GM21723 (cell line): ENCODE measurements around the gene PLXDC1.
"Not testable (repeated sequence)": the region's sequence is repeated elsewhere in the genome, so short reads cannot be mapped to it uniquely, and the experiment has no call there.

ENCODE experiments used
- ATAC-seq: cut with Tn5 transposase; IDR thresholded peaks from one replicate; pipeline ENCODE4 v1.9.1; 2021; ENCODE audit warnings: mild to moderate bottlenecking, moderate library complexity; ENCODE audit not compliant: unreplicated experiment

The PLXDC1 gene

GRCh38 chr17:39130205-39130604 lies 21.2 kb downstream of the PLXDC1 start:
- no peak for ATAC-seq

DNA sequence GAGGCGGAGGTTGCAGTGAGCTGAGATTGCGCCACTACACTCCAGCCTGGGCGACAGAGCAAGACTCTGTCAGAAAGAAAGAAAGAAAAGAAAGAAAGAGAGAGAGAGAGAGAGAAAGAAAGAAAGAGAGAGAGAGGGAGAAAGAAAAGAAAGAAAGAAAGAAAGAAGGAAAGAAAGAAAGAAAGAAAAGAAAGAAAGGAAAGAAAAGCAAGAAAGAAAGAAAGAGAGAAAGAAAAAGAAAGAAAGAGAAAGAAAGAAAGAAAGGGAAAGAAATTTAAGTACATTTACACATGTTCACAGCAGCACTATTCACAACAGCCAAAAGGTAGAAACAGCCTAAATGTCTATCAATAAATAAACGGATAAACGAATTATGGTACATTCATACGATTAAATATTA lies 21.9 kb downstream of the PLXDC1 start:
- ATAC-seq, result not testable (repeated sequence)

DNA sequence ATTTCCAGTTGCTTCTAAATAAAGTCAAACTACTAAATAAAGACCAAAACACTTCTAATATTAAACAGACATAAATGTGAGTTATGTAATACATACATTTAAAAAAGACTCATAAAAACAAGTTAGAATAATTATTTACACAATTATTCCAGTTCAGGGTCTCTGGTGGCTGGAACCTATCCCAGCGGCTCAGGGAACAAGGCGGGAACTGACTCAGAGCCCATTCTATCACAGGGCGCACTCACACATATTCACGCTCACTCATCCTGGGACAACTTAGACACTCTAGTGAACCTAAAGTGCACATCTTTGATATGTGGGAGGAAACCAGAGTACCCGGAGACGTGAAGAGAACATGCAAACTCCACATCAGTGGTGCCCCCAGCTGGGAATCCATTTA lies 25.0 kb downstream of the PLXDC1 start:
- ATAC-seq, result no peak

GRCh38 chr17:39125143-39125875 lies 26.1 kb downstream of the PLXDC1 start:
- ATAC-seq, result no peak

GRCh38 chr17:39123627-39124026 lies 27.8 kb downstream of the PLXDC1 start:
- ATAC-seq, result no peak

GRCh38 chr17:39122991-39123390 lies 28.4 kb downstream of the PLXDC1 start:
- no peak for ATAC-seq

- not testable (repeated sequence) for ATAC-seq
These were observed 29.5 kb downstream of the PLXDC1 start for GRCh38 chr17:39121919-39122318.

DNA sequence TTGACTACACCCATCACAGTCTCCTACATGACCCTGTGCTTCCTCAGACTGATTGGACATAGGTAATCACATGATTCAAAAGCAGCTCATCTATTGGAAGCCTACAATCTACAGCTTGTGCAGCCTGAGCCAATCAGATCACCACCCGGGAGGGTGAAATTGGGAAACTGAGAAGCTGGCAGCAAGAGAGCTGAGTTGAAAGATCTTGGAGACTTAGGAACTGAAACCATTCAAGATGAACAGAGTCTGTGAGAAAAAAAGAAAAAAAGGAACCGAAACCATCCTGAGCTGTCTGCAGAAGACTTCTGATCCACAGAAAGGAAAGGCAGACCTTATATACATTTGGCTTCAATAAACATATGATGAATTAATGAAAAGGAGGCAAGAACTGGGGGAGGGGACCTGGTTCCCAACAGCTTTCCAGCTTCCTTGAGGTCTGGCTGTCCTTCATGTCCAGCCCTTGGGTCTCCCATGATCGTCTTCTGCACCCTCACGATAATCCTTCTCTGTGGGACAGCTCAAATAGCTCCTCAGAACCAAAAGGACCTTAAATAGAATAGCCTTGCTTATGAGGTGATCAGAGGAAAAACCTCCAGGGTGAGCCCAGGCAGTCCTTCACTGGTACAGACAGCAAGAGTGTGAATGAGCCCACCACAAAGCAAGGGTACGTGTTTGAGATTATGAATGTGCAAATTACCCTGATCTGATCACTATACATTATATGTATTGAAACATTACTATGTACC lies 32.6 kb downstream of the PLXDC1 start:
- no peak for ATAC-seq

DNA sequence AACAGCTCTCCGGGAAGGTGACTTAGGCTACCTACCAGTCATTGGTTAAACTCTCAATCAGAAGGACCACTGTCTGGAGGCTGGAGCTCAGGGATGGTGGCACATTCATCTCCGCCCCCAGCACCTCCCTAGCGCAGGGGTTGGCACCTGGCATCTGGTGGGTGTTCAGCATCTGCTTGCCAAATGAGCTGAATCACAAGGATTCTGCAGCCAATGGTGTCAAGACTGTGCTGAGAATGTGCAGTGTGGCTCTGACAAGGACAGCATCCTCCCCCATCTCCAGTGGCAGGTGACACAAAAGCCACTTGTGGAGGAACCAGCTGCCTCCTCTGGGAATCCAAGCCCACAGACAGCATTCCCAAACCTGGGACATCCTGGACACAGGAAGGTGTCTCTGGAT lies 35.2 kb downstream of the PLXDC1 start:
- ATAC-seq, result no peak

DNA sequence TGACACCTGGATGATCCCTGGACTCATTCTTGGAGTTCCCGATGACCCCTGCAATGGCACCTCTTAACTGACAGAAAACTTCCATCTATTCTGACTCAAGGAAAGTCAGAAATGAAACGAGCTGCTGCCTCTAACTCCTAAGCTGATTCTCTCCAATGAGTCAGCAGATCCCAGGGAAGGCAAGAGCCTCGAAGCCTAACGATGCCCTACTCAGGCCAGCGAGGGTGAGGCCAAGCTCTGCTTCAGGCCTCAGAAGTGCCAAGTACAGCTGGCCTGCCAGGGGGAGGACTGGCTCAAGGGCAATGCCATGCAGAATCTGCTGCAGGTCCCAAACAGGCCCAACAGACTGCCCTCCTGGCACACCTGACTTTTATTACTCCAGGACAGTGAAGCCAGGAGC lies 36.3 kb downstream of the PLXDC1 start:
- no peak for ATAC-seq

DNA sequence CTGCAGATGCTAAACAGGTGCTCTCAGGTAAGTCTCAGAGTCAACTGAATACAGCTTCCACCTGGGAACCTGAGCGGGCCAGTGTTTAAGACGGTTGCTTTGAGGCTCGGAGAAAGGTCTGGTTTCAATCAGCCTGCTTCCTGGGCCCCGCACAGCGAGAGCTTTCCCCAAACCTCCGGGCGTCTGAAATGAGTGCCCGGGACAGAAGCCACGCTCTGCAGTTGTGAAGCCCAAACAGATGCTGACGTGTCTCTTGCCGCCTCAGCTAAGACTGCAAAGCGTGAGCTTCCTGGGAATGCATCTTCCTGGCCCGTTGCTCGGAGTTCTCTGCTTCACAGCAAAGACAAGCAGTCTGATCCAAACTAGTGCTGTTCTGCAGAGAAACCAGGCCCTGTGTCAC lies 36.7 kb downstream of the PLXDC1 start:
- no peak for ATAC-seq

DNA sequence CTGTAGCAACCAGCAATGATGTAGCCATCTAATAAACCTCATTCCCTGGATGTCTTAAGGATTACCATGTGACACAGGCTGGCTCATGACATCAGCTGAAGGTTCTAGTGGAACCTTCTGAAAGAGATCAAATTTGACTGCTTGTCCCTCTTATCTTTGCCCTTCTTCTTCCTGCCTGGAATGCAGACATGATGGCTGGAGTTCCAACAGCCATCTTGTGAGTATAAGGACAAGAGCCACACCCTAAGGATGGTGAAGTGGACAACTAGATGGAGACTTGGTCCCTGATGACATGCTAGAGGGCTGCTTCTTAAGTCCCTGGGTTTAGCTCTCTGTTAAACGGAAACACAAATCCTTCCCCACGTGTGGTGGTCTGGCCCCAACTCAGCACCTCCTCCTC lies 37.6 kb downstream of the PLXDC1 start:
- ATAC-seq, result no peak

GRCh38 chr17:39110435-39111136 lies 40.9 kb downstream of the PLXDC1 start:
- ATAC-seq, result no peak

- no peak for ATAC-seq
These were observed 42.7 kb downstream of the PLXDC1 start for GRCh38 chr17:39108461-39109375.

DNA sequence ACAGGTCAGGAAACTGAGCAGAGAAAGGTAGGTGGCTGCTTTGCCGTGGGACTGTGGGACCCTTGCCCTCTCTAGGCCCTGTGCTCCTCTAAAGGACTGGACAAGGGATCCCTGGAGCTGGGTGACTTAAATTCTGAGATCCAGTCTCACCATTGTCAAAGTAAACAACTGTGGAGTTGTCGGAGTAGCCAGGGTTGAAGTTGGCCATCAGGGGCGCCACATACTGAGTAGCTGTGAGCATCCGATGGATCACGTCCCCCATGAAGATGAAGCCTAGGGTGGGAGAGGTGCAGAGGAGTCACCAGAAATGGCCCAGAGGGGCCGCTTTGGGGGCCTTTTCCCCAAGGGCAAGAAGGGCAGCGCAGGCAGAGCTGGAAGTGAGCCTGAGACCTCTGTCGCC lies 43.5 kb downstream of the PLXDC1 start:
- ATAC-seq, result no peak

DNA sequence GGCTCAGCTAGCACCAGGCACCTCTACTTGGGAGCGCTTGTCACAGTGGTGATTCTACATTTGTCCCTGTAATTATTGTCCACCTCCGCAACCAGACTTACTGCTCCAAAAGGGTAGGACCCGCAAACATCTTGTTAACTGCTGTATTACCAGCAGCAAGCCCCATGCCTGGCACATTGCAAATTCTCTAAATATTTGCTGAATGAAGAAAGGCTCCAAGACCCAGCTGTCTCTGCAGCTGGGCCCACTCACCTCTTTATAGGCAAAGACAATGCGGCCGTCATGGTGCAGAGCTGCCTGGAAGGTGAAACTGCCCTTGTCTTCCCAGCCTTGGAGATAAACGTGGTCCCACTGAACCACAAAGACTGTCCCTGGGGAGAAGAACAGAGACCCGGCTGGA lies 44.3 kb downstream of the PLXDC1 start:
- ATAC-seq, result no peak

DNA sequence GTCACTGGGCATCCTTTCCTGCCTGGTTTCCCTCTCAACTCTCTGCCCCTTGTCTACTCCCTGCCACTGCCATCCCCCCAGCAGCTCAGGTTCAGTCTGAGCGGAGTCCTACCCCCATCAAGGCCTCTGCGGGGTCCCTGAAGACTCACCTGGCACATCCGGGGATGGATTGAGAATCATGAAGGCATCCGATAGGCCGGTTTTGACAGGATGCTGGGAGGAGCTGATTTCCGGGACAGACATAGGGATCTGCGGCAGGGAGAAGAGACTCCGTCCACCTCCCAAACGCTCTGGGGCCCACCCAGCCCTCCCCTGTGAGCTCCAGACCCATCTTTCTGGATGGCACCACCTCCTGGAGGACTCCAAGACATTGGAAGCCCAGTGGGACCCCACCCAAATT lies 45.7 kb downstream of the PLXDC1 start:
- no peak for ATAC-seq

GRCh38 chr17:39104657-39105056 lies 46.8 kb downstream of the PLXDC1 start:
- ATAC-seq, result no peak

GRCh38 chr17:39104046-39104445 lies 47.4 kb downstream of the PLXDC1 start:
- no peak for ATAC-seq

DNA sequence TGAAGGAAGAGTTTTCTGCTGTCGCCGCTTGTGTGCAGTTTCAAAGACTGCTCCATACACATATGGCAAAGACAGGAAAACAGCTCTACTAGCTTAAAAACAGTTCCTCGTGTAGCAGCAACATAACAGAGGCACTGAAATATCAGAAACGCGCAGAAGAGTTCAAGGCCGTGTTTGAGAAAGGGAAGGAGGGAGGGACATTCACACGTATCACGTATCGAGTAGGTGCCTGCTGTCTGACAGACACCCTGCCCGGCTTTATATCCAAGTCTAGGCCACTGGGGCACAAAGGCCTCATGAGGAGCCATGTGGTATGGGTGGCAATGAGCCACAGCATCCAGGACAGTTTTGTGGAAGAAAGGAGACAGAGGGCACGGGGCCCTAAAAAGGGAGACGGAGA lies 50.3 kb downstream of the PLXDC1 start:
- no peak for ATAC-seq

DNA sequence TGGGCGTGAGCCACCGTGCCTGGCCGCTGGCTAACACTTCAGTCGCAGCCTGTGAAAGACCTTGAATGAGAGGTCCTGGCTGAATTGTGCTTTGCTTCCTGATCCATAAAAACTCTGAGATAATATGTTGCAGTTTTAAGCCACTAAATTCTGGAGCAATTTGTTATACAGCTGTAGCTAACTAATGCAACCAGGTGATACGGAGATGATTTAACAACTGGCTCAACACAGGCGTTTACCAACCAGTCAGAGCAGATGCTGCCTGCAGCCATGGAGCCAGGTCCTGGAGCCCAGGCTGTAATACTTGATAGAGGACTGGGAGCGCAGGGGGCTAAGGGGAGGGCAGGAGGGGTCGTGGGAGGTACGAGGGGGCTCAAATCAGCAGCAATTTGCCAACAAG lies 50.9 kb downstream of the PLXDC1 start:
- ATAC-seq, result no peak
